Breast epithelium (tissue), 4 donors: ENCODE data around the gene GPR3. TPM values are rescaled to one million over a fixed set of nuclear protein-coding genes. Genes with fewer than 3 reads are reported as not detected.
A peak's percentile ranks its signal among the peaks of the same experiment; 100 is the strongest.

Experiments
- DNase-seq, 2 donors: peaks; one replicate each; pipeline ENCODE4 v3.0.0-alpha.2; 2019; ENCODE audit warnings: low spot score in 2 of 2
- H3K27ac ChIP-seq, 2 donors: fragments of 200-600 bp; sonication (generic) in 1 of 2; one replicate each; pipeline ENCODE4 v1.5.1; 2016 to 2019; ENCODE audit warnings: mild to moderate bottlenecking in 1 of 2
- H3K27me3 ChIP-seq, 2 donors: fragments of 200-600 bp; sonication (generic) in 1 of 2; one replicate each; pipeline versions ENCODE4 v1.5.1 to v1.6.0; 2017 to 2019; ENCODE audit warnings: control low read depth in 1 of 2, mild to moderate bottlenecking in 1 of 2
- H3K36me3 ChIP-seq: fragments of 200-600 bp; one replicate; pipeline ENCODE4 v1.5.1; 2019
- H3K4me1 ChIP-seq, 2 donors: fragments of 200-600 bp; sonication (generic); one replicate each; pipeline ENCODE4 v1.5.1; 2016 to 2019; ENCODE audit warnings: control low read depth in 1 of 2
- H3K4me3 ChIP-seq, 3 donors: fragments of 200-600 bp; sonication (generic); 1 replicate in 2 of 3; 2 replicates in 1 of 3; pipeline ENCODE4 v1.5.1; 2016 to 2019; ENCODE audit warnings: mild to moderate bottlenecking in 3 of 3, moderate library complexity in 2 of 3
- H3K9me3 ChIP-seq, 2 donors: fragments of 200-600 bp; sonication (generic) in 1 of 2; one replicate each; pipeline ENCODE4 v1.5.1; 2016 to 2019; ENCODE audit warnings: control low read depth in 1 of 2
- POLR2A ChIP-seq: fragments of 450-650 bp; IDR thresholded peaks from one replicate; pipeline ENCODE4 v1.6.1; 2016; ENCODE audit warnings: antibody characterized with exemption, mild to moderate bottlenecking, moderate library complexity
- POLR2AphosphoS5 ChIP-seq, 3 donors: sonication (generic); formaldehyde crosslinking; IDR thresholded peaks; one replicate each; pipeline ENCODE4 v1.6.1; 2017; ENCODE audit warnings: antibody characterized with exemption in 3 of 3
- intact Hi-C: fragments of 100-400 bp; cut with DNase I; formaldehyde crosslinking; loops from one replicate; pipeline ENCODE4 v1.15.1; 2023; ENCODE audit warnings: low total_unique reads
- total RNA-seq, 3 donors: library from RNA; depleted of rRNA; stranded (reverse); fragments of >200 nt; gene quantifications; one replicate each; pipeline ENCODE4 v1.1.0, GENCODE V29; 2016
- TF ChIP-seq, protein P1 (sequence below), 3 donors: fragments of 450-650 bp; IDR thresholded peaks; one replicate each; pipeline ENCODE4 v1.5.1; 2016 to 2017; ENCODE audit warnings: antibody characterized with exemption in 3 of 3, mild to moderate bottlenecking in 3 of 3, moderate library complexity in 3 of 3

The GPR3 gene
- total RNA-seq, 3 donors from 2014 or later, result 0.16 to 0.66 TPM; not detected in 1

- no peak for TF ChIP-seq POLR2A
- TF ChIP-seq, protein P1, sequence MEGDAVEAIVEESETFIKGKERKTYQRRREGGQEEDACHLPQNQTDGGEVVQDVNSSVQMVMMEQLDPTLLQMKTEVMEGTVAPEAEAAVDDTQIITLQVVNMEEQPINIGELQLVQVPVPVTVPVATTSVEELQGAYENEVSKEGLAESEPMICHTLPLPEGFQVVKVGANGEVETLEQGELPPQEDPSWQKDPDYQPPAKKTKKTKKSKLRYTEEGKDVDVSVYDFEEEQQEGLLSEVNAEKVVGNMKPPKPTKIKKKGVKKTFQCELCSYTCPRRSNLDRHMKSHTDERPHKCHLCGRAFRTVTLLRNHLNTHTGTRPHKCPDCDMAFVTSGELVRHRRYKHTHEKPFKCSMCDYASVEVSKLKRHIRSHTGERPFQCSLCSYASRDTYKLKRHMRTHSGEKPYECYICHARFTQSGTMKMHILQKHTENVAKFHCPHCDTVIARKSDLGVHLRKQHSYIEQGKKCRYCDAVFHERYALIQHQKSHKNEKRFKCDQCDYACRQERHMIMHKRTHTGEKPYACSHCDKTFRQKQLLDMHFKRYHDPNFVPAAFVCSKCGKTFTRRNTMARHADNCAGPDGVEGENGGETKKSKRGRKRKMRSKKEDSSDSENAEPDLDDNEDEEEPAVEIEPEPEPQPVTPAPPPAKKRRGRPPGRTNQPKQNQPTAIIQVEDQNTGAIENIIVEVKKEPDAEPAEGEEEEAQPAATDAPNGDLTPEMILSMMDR (IDR thresholded peaks at IDR 0.05), result no peak
- TF ChIP-seq POLR2AphosphoS5 (IDR thresholded peaks at IDR 0.05), result no peak
- Histone ChIP-seq H3K27me3 (no peaks in the 10 kb centered on the region), H3K36me3 (no peaks in the 10 kb centered on the region), H3K4me3 (no peak overlapping the region), H3K4me1 (peaks cover 0 to 8% of the 10 kb centered on the region in 2 donors), H3K27ac (no peak overlapping the region), H3K9me3 (no peaks in the 10 kb centered on the region)
- DNase-seq, result no peak
- intact Hi-C loops, result loop anchor here (10.0 kb wide), 1 partner anchor 55 kb away; no protein-coding TSS in a partner anchor
These were observed 32.6 kb upstream of the GPR3 start for GRCh38 chr1:27359822-27360158.

- H3K27me3 ChIP-seq, result no peaks in the 10 kb centered on the region
- intact Hi-C loops, result loop anchor here (10.0 kb wide), 1 partner anchor 56 kb away; no protein-coding TSS in a partner anchor
- peak overlapping the region in 2 of 3 donors; percentile 10 to 29 for H3K4me3 ChIP-seq
- H3K36me3 ChIP-seq, result no peaks in the 10 kb centered on the region
- TF ChIP-seq, protein P1 (IDR thresholded peaks at IDR 0.05), result no peak
- TF ChIP-seq POLR2A, result no peak
- no peak for TF ChIP-seq POLR2AphosphoS5 (IDR thresholded peaks at IDR 0.05)
- no peaks in the 10 kb centered on the region for H3K9me3 ChIP-seq
- no peak for DNase-seq
- H3K4me1 ChIP-seq, result peaks cover 0 to 13% of the 10 kb centered on the region in 2 donors
- H3K27ac ChIP-seq, result no peak overlapping the region
These were observed 32.0 kb upstream of the GPR3 start for GRCh38 chr1:27360159-27361043.

GRCh38 chr1:27361044-27361402, 31.4 kb upstream of the GPR3 start:
- Histone ChIP-seq H3K9me3 (no peaks in the 10 kb centered on the region), H3K4me1 (peaks cover 0 to 13% of the 10 kb centered on the region in 2 donors), H3K4me3 (no peak overlapping the region), H3K27me3 (no peaks in the 10 kb centered on the region), H3K27ac (no peak overlapping the region), H3K36me3 (no peaks in the 10 kb centered on the region)
- intact Hi-C loops, result loop anchor here (10.0 kb wide), 1 partner anchor 56 kb away; no protein-coding TSS in a partner anchor
- DNase-seq, result no peak
- TF ChIP-seq POLR2A (no peak), POLR2AphosphoS5 (IDR thresholded peaks at IDR 0.05) (no peak)
- TF ChIP-seq, protein P1 (IDR thresholded peaks at IDR 0.05), result no peak

GRCh38 chr1:27361553-27361952, 30.9 kb upstream of the GPR3 start:
- intact Hi-C loops, result loop anchor here (10.0 kb wide), 1 partner anchor 57 kb away; no protein-coding TSS in a partner anchor
- Histone ChIP-seq H3K36me3 (no peaks in the 10 kb centered on the region), H3K4me1 (peaks cover 0 to 13% of the 10 kb centered on the region in 2 donors), H3K9me3 (no peaks in the 10 kb centered on the region), H3K27me3 (no peaks in the 10 kb centered on the region), H3K27ac (no peak overlapping the region), H3K4me3 (no peak overlapping the region)
- DNase-seq, result no peak
- TF ChIP-seq, protein P1 (IDR thresholded peaks at IDR 0.05), result no peak
- TF ChIP-seq POLR2AphosphoS5 (IDR thresholded peaks at IDR 0.05) (no peak), POLR2A (no peak)
